ENCODE results near the gene FBXL16.

Gene FBXL16

GRCh38 chr16:719815-720446 is 14.3 kb upstream of the FBXL16 start (continued):
- TF ChIP-seq, protein P1, sequence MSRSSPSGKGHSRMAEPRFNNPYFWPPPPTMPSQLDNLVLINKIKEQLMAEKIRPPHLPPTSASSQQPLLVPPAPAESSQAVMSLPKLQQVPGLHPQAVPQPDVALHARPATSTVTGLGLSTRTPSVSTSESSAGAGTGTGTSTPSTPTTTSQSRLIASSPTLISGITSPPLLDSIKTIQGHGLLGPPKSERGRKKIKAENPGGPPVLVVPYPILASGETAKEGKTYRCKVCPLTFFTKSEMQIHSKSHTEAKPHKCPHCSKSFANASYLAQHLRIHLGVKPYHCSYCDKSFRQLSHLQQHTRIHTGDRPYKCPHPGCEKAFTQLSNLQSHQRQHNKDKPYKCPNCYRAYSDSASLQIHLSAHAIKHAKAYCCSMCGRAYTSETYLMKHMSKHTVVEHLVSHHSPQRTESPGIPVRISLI (tag by site-specific recombination; IDR thresholded peaks at IDR 0.05): peak; percentile 94; the same call in 1 of the 2 replicates
- TF ChIP-seq ZNF19 (tag by site-specific recombination; IDR thresholded peaks at IDR 0.05; ENCODE audit: low read depth) (no peak), GLIS1 (tag by site-specific recombination; IDR thresholded peaks at IDR 0.05) (peak; percentile 75)
- TF ChIP-seq, protein P2, sequence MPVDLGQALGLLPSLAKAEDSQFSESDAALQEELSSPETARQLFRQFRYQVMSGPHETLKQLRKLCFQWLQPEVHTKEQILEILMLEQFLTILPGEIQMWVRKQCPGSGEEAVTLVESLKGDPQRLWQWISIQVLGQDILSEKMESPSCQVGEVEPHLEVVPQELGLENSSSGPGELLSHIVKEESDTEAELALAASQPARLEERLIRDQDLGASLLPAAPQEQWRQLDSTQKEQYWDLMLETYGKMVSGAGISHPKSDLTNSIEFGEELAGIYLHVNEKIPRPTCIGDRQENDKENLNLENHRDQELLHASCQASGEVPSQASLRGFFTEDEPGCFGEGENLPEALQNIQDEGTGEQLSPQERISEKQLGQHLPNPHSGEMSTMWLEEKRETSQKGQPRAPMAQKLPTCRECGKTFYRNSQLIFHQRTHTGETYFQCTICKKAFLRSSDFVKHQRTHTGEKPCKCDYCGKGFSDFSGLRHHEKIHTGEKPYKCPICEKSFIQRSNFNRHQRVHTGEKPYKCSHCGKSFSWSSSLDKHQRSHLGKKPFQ (tag by site-specific recombination; IDR thresholded peaks at IDR 0.05): no peak

DNA sequence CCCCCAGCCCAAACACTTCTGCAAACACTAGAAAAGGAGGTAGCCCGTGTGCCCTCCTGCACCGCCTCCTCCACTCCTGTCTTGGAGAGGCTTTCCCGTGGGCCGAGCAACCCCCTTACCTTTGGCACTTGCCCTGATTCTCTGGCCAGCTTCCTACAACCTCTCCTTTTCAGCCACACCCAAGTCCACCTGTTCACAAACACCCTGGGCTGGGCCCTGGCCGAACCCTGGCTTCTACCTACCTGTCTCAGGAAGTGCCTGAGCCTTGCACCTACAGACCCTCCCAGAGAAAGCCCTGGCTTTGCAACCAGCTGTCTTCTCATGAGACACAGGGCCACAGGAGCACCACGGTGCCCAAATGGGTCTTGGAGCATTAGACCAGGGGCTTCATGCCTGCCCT is 13.3 kb upstream of the FBXL16 start:
- ChIA-PET CTCF (interaction anchor here (0.8 to 5.7 kb wide), 3 partner anchors 25 to 337 kb away, joined by 3 to 34 read pairs (median 3); partner anchors contain the start of genes CHTF18 and RPUSD1), POLR2A (interaction anchor here (2.0 to 2.8 kb wide), 2 partner anchors 10 to 69 kb away, joined by 11 to 25 read pairs; partner anchors contain the start of genes CHTF18 and RPUSD1)
- Histone ChIP-seq H3K4me3 (ENCODE audit: low read depth, low read length) (no peak overlapping the region), H3K4me1 (ENCODE audit: control insufficient read depth, insufficient read depth, low read length) (peaks cover 13% of the 10 kb centered on the region), H3K36me3 (ENCODE audit: control insufficient read depth in 2 of 2, insufficient read depth in 1 of 2, low read length in 2 of 2) (peaks cover 0 to 12% of the 10 kb centered on the region in 2 experiments; a peak in 1 of 3 replicates), H3K27ac (ENCODE audit: extremely low read depth, low read depth, low read length) (no peak overlapping the region), H3K9me3 (ENCODE audit: control insufficient read depth, insufficient read depth, low read depth, low read length) (no peaks in the 10 kb centered on the region)
- TF ChIP-seq KLF7 (tag by site-specific recombination; IDR thresholded peaks at IDR 0.05; ENCODE audit: borderline replicate concordance) (no peak), EGR2 (tag by site-specific recombination; IDR thresholded peaks at IDR 0.05; ENCODE audit: low read depth) (peak; percentile 41; the same call in 1 of the 2 replicates)

DNA sequence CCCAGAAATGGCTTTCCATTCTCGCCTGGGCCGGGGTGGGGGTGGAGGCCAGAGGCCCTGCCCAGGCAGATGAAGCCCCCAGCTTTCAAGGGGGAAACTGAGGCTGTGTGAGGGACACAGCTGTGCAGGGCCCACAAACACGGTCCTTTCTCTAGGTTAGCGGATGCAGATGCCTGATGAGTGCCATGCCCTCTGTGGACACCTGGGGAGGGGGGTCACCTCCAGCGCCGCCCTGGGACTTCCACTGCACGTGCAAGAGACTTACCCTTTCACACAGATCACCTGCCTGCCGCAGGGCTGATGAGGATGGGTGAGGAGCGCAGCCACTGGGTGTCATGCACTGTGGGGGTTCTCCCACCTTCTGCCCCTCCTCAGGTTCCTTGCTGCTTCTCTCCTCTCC is 12.8 kb upstream of the FBXL16 start:
- Histone ChIP-seq H3K4me3 (ENCODE audit: low read depth, low read length) (no peak overlapping the region), H3K27ac (ENCODE audit: extremely low read depth, low read depth, low read length) (no peak overlapping the region), H3K4me1 (ENCODE audit: control insufficient read depth, insufficient read depth, low read length) (peaks cover 13% of the 10 kb centered on the region), H3K9me3 (ENCODE audit: control insufficient read depth, insufficient read depth, low read depth, low read length) (no peaks in the 10 kb centered on the region), H3K36me3 (ENCODE audit: control insufficient read depth in 2 of 2, insufficient read depth in 1 of 2, low read length in 2 of 2) (peaks cover 0 to 12% of the 10 kb centered on the region in 2 experiments; a peak in 1 of 3 replicates)
- TF ChIP-seq GLIS1 (tag by site-specific recombination; IDR thresholded peaks at IDR 0.05): no peak
- TF ChIP-seq REPIN1 (tag by site-specific recombination; IDR thresholded peaks at IDR 0.05; ENCODE audit: low read depth): no peak
- TF ChIP-seq ZNF629 (tag by site-specific recombination; IDR thresholded peaks at IDR 0.05): no peak
- no peak for TF ChIP-seq ZBTB10 (tag by site-specific recombination; IDR thresholded peaks at IDR 0.05)
- no peak for TF ChIP-seq ZNF112 (tag by site-specific recombination; IDR thresholded peaks at IDR 0.05)
- TF ChIP-seq, protein P3, sequence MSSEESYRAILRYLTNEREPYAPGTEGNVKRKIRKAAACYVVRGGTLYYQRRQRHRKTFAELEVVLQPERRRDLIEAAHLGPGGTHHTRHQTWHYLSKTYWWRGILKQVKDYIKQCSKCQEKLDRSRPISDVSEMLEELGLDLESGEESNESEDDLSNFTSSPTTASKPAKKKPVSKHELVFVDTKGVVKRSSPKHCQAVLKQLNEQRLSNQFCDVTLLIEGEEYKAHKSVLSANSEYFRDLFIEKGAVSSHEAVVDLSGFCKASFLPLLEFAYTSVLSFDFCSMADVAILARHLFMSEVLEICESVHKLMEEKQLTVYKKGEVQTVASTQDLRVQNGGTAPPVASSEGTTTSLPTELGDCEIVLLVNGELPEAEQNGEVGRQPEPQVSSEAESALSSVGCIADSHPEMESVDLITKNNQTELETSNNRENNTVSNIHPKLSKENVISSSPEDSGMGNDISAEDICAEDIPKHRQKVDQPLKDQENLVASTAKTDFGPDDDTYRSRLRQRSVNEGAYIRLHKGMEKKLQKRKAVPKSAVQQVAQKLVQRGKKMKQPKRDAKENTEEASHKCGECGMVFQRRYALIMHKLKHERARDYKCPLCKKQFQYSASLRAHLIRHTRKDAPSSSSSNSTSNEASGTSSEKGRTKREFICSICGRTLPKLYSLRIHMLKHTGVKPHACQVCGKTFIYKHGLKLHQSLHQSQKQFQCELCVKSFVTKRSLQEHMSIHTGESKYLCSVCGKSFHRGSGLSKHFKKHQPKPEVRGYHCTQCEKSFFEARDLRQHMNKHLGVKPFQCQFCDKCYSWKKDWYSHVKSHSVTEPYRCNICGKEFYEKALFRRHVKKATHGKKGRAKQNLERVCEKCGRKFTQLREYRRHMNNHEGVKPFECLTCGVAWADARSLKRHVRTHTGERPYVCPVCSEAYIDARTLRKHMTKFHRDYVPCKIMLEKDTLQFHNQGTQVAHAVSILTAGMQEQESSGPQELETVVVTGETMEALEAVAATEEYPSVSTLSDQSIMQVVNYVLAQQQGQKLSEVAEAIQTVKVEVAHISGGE (tag by site-specific recombination; conservative IDR thresholded peaks at IDR 0.05; ENCODE audit: low read depth): no peak
- TF ChIP-seq ZNF621 (tag by site-specific recombination; IDR thresholded peaks at IDR 0.05): no peak
- TF ChIP-seq, protein P2 (tag by site-specific recombination; IDR thresholded peaks at IDR 0.05): no peak
- TF ChIP-seq HOXC10 (CRISPR knock-in tag; IDR thresholded peaks at IDR 0.05): no peak
- TF ChIP-seq GLI4 (tag by site-specific recombination; IDR thresholded peaks at IDR 0.05): no peak
- no peak for TF ChIP-seq ZNF677 (tag by site-specific recombination; IDR thresholded peaks at IDR 0.05)
- no peak for TF ChIP-seq ZNF223 (tag by site-specific recombination; IDR thresholded peaks at IDR 0.05)
- TF ChIP-seq ZNF776 (tag by site-specific recombination; IDR thresholded peaks at IDR 0.05; ENCODE audit: borderline replicate concordance): no peak
- ChIA-PET CTCF (interaction anchor here (0.8 to 5.7 kb wide), 2 partner anchors 68 to 337 kb away, joined by 3 to 34 read pairs; partner anchors contain the start of genes CHTF18 and RPUSD1), POLR2A (no interaction called here)

All from HEK293 (cell line).